ENCODE data around the gene MAN1B1.

The MAN1B1 gene

DNA sequence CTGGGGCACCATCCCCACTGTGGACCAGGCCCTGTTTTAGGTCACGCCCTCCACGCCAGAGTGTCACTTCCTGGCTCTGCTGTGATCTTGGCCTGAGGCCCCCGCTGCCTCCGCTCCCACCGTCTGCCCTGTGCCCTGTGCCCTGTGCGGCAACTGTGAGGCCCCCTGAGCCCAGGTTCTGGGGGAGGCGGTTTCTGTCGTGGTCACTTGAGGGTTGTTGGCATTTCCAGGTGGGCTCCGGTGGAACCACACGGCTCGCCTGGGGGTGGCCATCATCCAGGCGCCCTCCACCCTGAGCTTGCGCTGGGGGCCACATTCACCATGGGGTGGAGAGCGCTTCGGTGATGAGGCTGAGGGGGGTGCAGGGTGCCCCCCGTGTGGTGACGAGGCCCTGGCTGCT, 21.2 kb downstream of the MAN1B1 start:
- TF ChIP-seq, protein P1, sequence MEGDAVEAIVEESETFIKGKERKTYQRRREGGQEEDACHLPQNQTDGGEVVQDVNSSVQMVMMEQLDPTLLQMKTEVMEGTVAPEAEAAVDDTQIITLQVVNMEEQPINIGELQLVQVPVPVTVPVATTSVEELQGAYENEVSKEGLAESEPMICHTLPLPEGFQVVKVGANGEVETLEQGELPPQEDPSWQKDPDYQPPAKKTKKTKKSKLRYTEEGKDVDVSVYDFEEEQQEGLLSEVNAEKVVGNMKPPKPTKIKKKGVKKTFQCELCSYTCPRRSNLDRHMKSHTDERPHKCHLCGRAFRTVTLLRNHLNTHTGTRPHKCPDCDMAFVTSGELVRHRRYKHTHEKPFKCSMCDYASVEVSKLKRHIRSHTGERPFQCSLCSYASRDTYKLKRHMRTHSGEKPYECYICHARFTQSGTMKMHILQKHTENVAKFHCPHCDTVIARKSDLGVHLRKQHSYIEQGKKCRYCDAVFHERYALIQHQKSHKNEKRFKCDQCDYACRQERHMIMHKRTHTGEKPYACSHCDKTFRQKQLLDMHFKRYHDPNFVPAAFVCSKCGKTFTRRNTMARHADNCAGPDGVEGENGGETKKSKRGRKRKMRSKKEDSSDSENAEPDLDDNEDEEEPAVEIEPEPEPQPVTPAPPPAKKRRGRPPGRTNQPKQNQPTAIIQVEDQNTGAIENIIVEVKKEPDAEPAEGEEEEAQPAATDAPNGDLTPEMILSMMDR (IDR thresholded peaks at IDR 0.05; ENCODE audit: low read depth, low read length), result no peak

DNA sequence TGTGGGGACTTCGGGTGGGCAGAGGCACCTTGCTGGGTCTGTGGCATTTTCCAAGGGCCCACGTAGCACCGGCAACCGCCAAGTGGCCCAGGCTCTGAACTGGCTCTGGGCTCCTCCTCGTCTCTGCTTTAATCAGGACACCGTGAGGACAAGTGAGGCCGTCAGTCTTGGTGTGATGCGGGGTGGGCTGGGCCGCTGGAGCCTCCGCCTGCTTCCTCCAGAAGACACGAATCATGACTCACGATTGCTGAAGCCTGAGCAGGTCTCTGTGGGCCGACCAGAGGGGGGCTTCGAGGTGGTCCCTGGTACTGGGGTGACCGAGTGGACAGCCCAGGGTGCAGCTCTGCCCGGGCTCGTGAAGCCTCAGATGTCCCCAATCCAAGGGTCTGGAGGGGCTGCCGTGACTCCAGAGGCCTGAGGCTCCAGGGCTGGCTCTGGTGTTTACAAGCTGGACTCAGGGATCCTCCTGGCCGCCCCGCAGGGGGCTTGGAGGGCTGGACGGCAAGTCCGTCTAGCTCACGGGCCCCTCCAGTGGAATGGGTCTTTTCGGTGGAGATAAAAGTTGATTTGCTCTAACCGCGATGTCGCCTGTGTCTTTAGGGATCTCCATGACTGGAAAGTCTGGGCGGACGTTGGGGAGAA, 21.9 kb downstream of the MAN1B1 start:
- TF ChIP-seq, protein P1 (IDR thresholded peaks at IDR 0.05; ENCODE audit: low read depth, low read length), result no peak

More for the DNA sequence above, 21.2 kb downstream of the MAN1B1 start:
- no peak overlapping the region for H3K4me3 ChIP-seq (ENCODE audit: low read depth, low read length)

DNA sequence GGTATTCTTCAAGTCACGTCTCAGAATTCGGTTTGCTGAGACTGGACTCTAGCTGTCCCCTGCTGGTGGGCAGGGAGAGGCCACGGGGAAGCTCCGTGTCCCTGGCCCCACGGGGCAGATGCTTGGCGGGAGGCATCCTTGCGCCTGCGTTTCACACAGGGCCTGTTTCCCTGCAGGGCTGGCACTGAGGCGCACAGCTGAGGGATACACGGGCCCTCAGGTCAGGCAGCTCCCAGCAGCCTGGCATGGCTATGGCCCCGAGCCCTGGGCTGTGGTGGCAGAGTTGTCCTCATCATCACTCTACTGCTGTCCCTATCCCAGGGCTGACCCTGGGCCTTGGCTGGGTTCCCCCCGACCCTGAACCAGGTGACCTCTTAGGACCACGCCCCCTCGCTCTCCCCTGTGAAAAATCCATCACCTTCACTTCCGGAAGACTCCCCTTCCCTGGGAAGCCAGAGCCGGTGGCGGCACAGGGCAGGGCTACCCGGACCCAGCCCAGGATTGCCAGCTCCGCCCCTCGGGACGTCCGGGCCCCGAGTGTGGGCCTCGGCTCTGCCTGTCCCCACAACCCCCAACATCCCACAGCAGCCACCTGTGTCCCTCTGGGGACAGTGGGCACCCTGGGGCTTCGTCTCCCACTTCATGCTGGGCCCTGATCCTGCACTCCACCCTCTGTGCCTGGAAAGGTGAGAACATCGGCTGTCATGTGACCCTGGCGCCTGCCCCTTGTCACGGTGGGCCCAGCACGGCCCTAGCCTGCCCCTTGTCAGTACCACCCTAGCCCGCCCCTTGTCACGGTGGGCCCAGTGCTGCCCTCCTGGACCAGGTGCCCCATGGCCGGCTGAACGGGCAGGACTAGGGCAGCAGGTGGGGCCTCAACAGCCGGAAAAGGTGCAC, 22.7 kb downstream of the MAN1B1 start:
- H3K4me3 ChIP-seq (ENCODE audit: low read depth, low read length), result no peak overlapping the region
- TF ChIP-seq, protein P1 (IDR thresholded peaks at IDR 0.05; ENCODE audit: low read depth, low read length), result no peak

More for the DNA sequence above, 21.9 kb downstream of the MAN1B1 start:
- H3K4me3 ChIP-seq (ENCODE audit: low read depth, low read length), result no peak overlapping the region

DNA sequence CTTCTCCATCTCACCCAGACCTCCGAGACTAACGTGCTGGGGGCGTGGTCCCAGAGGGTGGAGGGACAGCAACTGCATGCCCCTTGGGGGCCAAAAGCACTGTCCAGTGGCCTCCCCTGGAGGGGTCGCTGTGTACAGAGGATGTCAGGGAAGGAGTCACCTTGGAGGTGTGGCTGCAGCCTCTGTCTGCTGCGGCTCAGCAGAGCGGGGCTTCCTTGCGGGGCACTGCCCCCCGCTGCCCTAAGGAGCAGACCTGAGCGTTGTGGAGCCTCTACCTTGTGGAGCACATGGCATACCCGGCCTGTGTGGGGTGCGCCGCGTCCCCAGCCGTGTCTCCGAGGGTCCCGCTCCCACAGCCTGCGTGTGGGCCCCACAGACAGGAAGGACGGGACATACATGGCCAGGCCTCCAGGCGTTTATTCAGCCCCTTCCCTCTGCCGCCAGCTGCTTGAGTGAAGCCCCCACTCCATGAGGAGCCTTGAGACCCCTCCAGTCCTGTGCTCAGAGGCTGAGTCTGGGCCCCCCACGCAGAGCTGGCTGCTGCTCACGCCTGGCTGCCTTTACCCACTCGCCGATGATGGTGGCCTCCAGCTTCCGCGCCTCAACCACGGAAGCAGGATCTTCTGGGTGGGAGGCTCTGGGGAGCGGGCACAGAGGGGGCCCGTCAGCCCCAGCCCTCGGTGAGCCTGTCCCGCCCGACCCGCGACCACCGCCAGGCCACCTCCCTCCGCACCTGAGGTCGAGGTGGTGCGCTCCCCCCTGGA, 23.5 kb downstream of the MAN1B1 start:
- H3K4me3 ChIP-seq (ENCODE audit: low read depth, low read length), result no peak overlapping the region
- TF ChIP-seq, protein P1 (IDR thresholded peaks at IDR 0.05; ENCODE audit: low read depth, low read length), result no peak

DNA sequence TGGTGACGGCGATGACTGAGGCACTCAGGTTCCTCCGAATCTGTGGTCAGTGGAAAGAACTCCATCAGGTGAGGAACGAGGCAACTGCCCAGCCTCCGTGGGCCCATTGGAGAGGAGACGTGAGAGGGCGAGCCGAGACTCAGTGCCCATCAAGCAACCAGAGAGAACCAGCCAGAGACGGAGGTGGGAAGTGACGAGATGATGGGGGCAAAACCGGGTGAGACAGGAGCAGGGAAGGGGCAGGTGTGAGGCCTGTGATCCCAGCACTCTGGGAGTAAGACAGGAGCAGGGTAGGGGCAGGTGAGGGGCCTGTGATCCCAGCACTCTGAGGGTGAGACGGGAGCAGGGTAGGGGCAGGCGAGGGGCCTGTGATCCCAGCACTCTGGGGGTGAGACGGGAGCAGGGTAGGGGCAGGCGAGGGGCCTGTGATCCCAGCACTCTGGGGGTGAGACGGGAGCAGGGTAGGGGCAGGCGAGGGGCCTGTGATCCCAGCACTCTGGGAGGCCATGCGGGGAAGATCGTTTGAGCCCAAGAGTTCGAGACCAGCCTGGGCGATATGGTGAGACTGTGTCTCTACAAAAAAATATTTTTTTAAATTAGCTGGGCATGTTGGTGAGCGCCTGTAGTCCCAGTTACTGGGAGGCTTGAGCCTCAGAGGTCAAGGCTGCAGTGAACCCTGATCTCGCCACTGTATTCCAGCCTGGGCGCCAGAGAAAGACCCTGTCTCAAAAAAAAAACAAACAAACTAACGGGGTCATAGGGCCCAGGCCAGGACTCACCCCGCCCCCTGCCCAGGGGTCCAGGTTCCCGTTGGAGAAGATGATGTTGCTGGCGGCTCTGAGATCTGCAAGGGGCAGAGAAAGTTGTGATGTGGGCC, 24.4 kb downstream of the MAN1B1 start:
- H3K4me3 ChIP-seq (ENCODE audit: low read depth, low read length), result no peak overlapping the region
- TF ChIP-seq, protein P1 (IDR thresholded peaks at IDR 0.05; ENCODE audit: low read depth, low read length), result no peak

DNA sequence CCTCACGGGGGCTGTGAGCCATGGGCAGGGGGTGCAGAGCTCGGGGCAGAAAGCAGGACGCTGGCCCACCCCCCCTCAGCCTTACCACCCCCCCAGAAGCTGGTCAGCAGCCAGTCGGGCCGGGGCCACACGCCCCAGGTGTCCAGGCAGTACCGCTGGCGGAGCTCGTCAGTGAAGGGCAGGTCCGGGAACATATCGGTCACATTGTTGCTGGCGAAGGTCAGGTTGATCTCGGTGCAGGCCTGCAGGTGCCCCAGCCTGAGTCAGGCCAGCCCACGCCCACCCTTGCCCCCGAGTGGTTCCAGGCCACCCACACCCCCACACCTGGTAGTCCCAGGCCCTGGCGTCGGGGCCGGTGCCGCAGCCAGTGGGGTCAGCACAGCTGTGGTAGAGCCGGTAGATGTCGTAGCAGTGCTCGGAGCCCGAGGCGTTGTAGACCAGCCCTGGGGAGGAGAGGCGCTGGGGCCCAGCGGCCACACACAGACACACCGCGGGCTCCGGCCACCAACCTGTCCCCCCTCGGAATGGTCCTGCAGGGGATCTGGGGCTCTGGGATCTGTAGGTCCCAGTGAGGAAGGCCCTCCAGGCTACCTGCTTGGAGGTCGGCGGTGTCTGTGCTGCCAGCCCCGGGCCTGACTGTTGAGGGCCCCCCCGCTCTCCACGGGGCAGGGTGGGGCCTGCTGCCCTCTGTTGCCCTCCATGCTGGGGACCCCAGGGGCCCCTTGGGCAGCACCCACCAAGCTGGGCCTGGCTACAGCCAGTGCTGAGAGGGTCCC, 25.2 kb downstream of the MAN1B1 start:
- TF ChIP-seq, protein P1 (IDR thresholded peaks at IDR 0.05; ENCODE audit: low read depth, low read length), result no peak
- no peak overlapping the region for H3K4me3 ChIP-seq (ENCODE audit: low read depth, low read length)

Measured in WI38 (cell line).